HG02884 (cell line): Measurements from ENCODE around the gene SYNGAP1.

Experiments used
- ATAC-seq: cut with Tn5 transposase; IDR thresholded peaks from one replicate; pipeline ENCODE4 v1.9.1; 2021; ENCODE audit warnings: mild to moderate bottlenecking, moderate library complexity; ENCODE audit not compliant: unreplicated experiment

The SYNGAP1 gene

GRCh38 chr6:33420491-33421343 is 852 bp downstream of the SYNGAP1 start:
- no peak for ATAC-seq

- ATAC-seq = no peak
Measured at GRCh38 chr6:33421344-33421643, 1.4 kb downstream of the SYNGAP1 start.

- ATAC-seq = no peak
Measured at GRCh38 chr6:33423777-33424176, 3.9 kb downstream of the SYNGAP1 start.

- ATAC-seq = no peak
Measured at GRCh38 chr6:33424855-33425667, 5.2 kb downstream of the SYNGAP1 start.

GRCh38 chr6:33425668-33426577 is 6.1 kb downstream of the SYNGAP1 start:
- ATAC-seq = no peak

- ATAC-seq = no peak
Measured at GRCh38 chr6:33426590-33427511, 7.0 kb downstream of the SYNGAP1 start.

- no peak for ATAC-seq
Measured at GRCh38 chr6:33427585-33428223, 7.8 kb downstream of the SYNGAP1 start.

- ATAC-seq = no peak
Measured at GRCh38 chr6:33428224-33428965, 8.5 kb downstream of the SYNGAP1 start.

GRCh38 chr6:33428966-33429749 is 9.3 kb downstream of the SYNGAP1 start:
- ATAC-seq = no peak

- ATAC-seq = no peak
Measured at GRCh38 chr6:33429750-33430052, 9.8 kb downstream of the SYNGAP1 start.

- no peak for ATAC-seq
Measured at GRCh38 chr6:33430334-33430733, 10.5 kb downstream of the SYNGAP1 start.

- no peak for ATAC-seq
Measured at GRCh38 chr6:33430991-33431879, 11.4 kb downstream of the SYNGAP1 start.

GRCh38 chr6:33431880-33432541 is 12.1 kb downstream of the SYNGAP1 start:
- no peak for ATAC-seq

GRCh38 chr6:33432546-33432945 is 12.7 kb downstream of the SYNGAP1 start:
- no peak for ATAC-seq

GRCh38 chr6:33433001-33433543 is 13.2 kb downstream of the SYNGAP1 start:
- ATAC-seq = no peak

GRCh38 chr6:33433544-33434191 is 13.8 kb downstream of the SYNGAP1 start:
- no peak for ATAC-seq
